Amniotic stem cell (primary cell): ENCODE results near the gene ALX4.

Experiments used
- DNase-seq: peaks from one replicate; lab custom pipeline; 2025; lab: John Stamatoyannopoulos, UW

ALX4 gene

GRCh38 chr11:44244639-44245310 lies 65.2 kb downstream of the ALX4 start:
- no peak for DNase-seq

GRCh38 chr11:44243595-44244343 lies 66.2 kb downstream of the ALX4 start:
- DNase-seq: no peak

GRCh38 chr11:44243086-44243485 lies 66.9 kb downstream of the ALX4 start:
- no peak for DNase-seq

GRCh38 chr11:44241851-44242250 lies 68.1 kb downstream of the ALX4 start:
- no peak for DNase-seq

- no peak for DNase-seq
Observed at GRCh38 chr11:44237156-44237555, 72.8 kb downstream of the ALX4 start.

- no peak for DNase-seq
Observed at GRCh38 chr11:44236296-44236695, 73.6 kb downstream of the ALX4 start.

GRCh38 chr11:44235765-44236201 lies 74.2 kb downstream of the ALX4 start:
- DNase-seq: no peak

GRCh38 chr11:44229624-44230023 lies 80.3 kb downstream of the ALX4 start:
- DNase-seq: no peak

GRCh38 chr11:44229098-44229497 lies 80.8 kb downstream of the ALX4 start:
- no peak for DNase-seq

GRCh38 chr11:44228379-44228778 lies 81.6 kb downstream of the ALX4 start:
- DNase-seq: no peak

- no peak for DNase-seq
Observed at GRCh38 chr11:44226945-44227344, 83.0 kb downstream of the ALX4 start.

GRCh38 chr11:44226490-44226889 lies 83.4 kb downstream of the ALX4 start:
- no peak for DNase-seq

GRCh38 chr11:44224867-44225501 lies 85.0 kb downstream of the ALX4 start:
- DNase-seq: no peak

GRCh38 chr11:44223238-44223637 lies 86.7 kb downstream of the ALX4 start:
- DNase-seq: peak; percentile 50

- no peak for DNase-seq
Observed at GRCh38 chr11:44221992-44222391, 87.9 kb downstream of the ALX4 start.

- DNase-seq: no peak
Observed at GRCh38 chr11:44221456-44221855, 88.5 kb downstream of the ALX4 start.

- DNase-seq: no peak
Observed at GRCh38 chr11:44219830-44220796, 89.8 kb downstream of the ALX4 start.

- no peak for DNase-seq
Observed at GRCh38 chr11:44217432-44217831, 92.5 kb downstream of the ALX4 start.

- DNase-seq: no peak
Observed at GRCh38 chr11:44213148-44213547, 96.8 kb downstream of the ALX4 start.

GRCh38 chr11:44212128-44212527 lies 97.8 kb downstream of the ALX4 start:
- no peak for DNase-seq
